Peyer's patch (tissue), 4 donors: Measurements from ENCODE around the gene PTPN22. TPM values are rescaled to one million over a fixed set of nuclear protein-coding genes. Genes with fewer than 3 reads are reported as not detected.

Source experiments
- DNase-seq, 3 donors: peaks; one replicate each; pipeline ENCODE4 v3.0.0-alpha.2; 2017 to 2019
- H3K27ac ChIP-seq, 4 donors: fragments of 200-600 bp; sonication (generic); one replicate each; pipeline ENCODE4 v1.5.1; 2016 to 2019
- H3K27me3 ChIP-seq, 2 donors: fragments of 200-600 bp; sonication (generic); one replicate each; pipeline ENCODE4 v1.5.1; 2019
- H3K36me3 ChIP-seq, 3 donors: fragments of 200-600 bp; sonication (generic); one replicate each; pipeline ENCODE4 v1.5.1; 2016 to 2019
- H3K4me1 ChIP-seq, 4 donors: fragments of 200-600 bp; sonication (generic); one replicate each; pipeline ENCODE4 v1.5.1; 2016 to 2019
- H3K4me3 ChIP-seq, 4 donors: fragments of 200-600 bp; sonication (generic); 1 replicate in 3 of 4; 2 replicates in 1 of 4; pipeline ENCODE4 v1.5.1; 2016 to 2019; ENCODE audit warnings: mild to moderate bottlenecking in 1 of 4
- H3K9me3 ChIP-seq, 4 donors: fragments of 200-600 bp; sonication (generic); one replicate each; pipeline ENCODE4 v1.5.1; 2016 to 2019; ENCODE audit warnings: mild to moderate bottlenecking in 1 of 4
- CTCF ChIP-seq, 6 experiments: fragments of 450-650 bp in 4 of 6; fragments of 200-600 bp in 2 of 6; sonication (generic) in 1 of 6; IDR thresholded peaks; one replicate each; pipeline ENCODE4 v1.5.1; 2017 to 2019; ENCODE audit warnings: antibody characterized with exemption in 6 of 6, mild to moderate bottlenecking in 3 of 6, moderate library complexity in 1 of 6
- POLR2A ChIP-seq, 2 donors: fragments of 450-650 bp; IDR thresholded peaks; one replicate each; pipeline ENCODE4 v1.5.1; 2017; ENCODE audit warnings: antibody characterized with exemption in 2 of 2, mild to moderate bottlenecking in 2 of 2, moderate library complexity in 2 of 2
- total RNA-seq, 4 donors: library from RNA; depleted of rRNA; stranded (reverse); fragments of >200 nt; gene quantifications; one replicate each; pipeline ENCODE4 v1.1.0, GENCODE V29; 2016

Gene PTPN22
- total RNA-seq, 4 donors from 2014 or later, result 11.4 to 16.9 (median 13.2) TPM

GRCh38 chr1:113770031-113770430 lies 101.5 kb downstream of the PTPN22 start:
- Histone ChIP-seq H3K27ac (no peak overlapping the region), H3K36me3 (peaks cover 0 to 34% (median 0%) of the 10 kb centered on the region in 3 donors)

GRCh38 chr1:113769601-113769970 lies 101.9 kb downstream of the PTPN22 start:
- no peak overlapping the region for H3K27ac ChIP-seq
- H3K4me3 ChIP-seq, result no peak overlapping the region
- peaks cover 0 to 37% (median 0%) of the 10 kb centered on the region in 3 donors for H3K36me3 ChIP-seq
- H3K9me3 ChIP-seq, result no peaks in the 10 kb centered on the region
- H3K4me1 ChIP-seq, result peaks cover 0 to 6% (median 0%) of the 10 kb centered on the region in 4 donors
- DNase-seq, result no peak
- no peaks in the 10 kb centered on the region for H3K27me3 ChIP-seq
- TF ChIP-seq CTCF (IDR thresholded peaks at IDR 0.05) (no peak), POLR2A (IDR thresholded peaks at IDR 0.05) (no peak)

More at GRCh38 chr1:113770031-113770430, 101.5 kb downstream of the PTPN22 start:
- Histone ChIP-seq H3K9me3 (no peaks in the 10 kb centered on the region), H3K27me3 (no peaks in the 10 kb centered on the region), H3K4me1 (peaks cover 0 to 6% (median 0%) of the 10 kb centered on the region in 4 donors), H3K4me3 (no peak overlapping the region)
- TF ChIP-seq POLR2A (IDR thresholded peaks at IDR 0.05) (no peak), CTCF (IDR thresholded peaks at IDR 0.05) (no peak)
- no peak for DNase-seq

- TF ChIP-seq CTCF (IDR thresholded peaks at IDR 0.05) (no peak), POLR2A (IDR thresholded peaks at IDR 0.05) (no peak)
- DNase-seq, result no peak
- no peak overlapping the region for H3K4me3 ChIP-seq
- peaks cover 0 to 6% (median 0%) of the 10 kb centered on the region in 4 donors for H3K4me1 ChIP-seq
- H3K36me3 ChIP-seq, result peaks cover 0 to 37% (median 0%) of the 10 kb centered on the region in 3 donors
- H3K27ac ChIP-seq, result no peak overlapping the region
- no peaks in the 10 kb centered on the region for H3K9me3 ChIP-seq
- H3K27me3 ChIP-seq, result no peaks in the 10 kb centered on the region
Observed at GRCh38 chr1:113768916-113769600, 102.5 kb downstream of the PTPN22 start.

- TF ChIP-seq POLR2A (IDR thresholded peaks at IDR 0.05) (no peak), CTCF (IDR thresholded peaks at IDR 0.05) (no peak)
- no peak for DNase-seq
- H3K27ac ChIP-seq, result no peak overlapping the region
Observed at GRCh38 chr1:113765306-113766230, 105.9 kb downstream of the PTPN22 start.

More at GRCh38 chr1:113765306-113766230, 105.9 kb downstream of the PTPN22 start:
- peaks cover 0 to 37% (median 0%) of the 10 kb centered on the region in 3 donors for H3K36me3 ChIP-seq
- no peaks in the 10 kb centered on the region for H3K27me3 ChIP-seq
- no peaks in the 10 kb centered on the region for H3K9me3 ChIP-seq
- peaks cover 0 to 6% (median 0%) of the 10 kb centered on the region in 4 donors for H3K4me1 ChIP-seq
- H3K4me3 ChIP-seq, result no peak overlapping the region

Other genes starting within 250 kb of the PTPN22 start
- 10 to 100 TPM in 3 of 4 donors, 1 to 10 TPM in 1; 4.9 to 19.0 (median 13.7) TPM for gene PHTF1, start 112.2 kb downstream of the PTPN22 start, total RNA-seq
- gene RSBN1, start 59.2 kb downstream of the PTPN22 start, total RNA-seq, result 10 to 100 TPM; 18.2 to 25.6 (median 23.3) TPM
- 100 to 1,000 TPM in 3 of 4 donors, 10 to 100 TPM in 1; 38.0 to 249 (median 119) TPM for gene BCL2L15, start 15.9 kb upstream of the PTPN22 start, total RNA-seq
- gene AP4B1, start 33.1 kb upstream of the PTPN22 start, total RNA-seq, result 10 to 100 TPM; 20.8 to 45.8 (median 40.1) TPM
- 1 to 10 TPM in 3 of 4 donors, under 1 TPM in 1; 0.53 to 5.8 (median 3.2) TPM for gene DCLRE1B, start 33.6 kb upstream of the PTPN22 start, total RNA-seq
- gene HIPK1, start 57.6 kb upstream of the PTPN22 start, total RNA-seq, result 10 to 100 TPM; 34.7 to 51.2 (median 42.1) TPM
- gene OLFML3, start 107.8 kb upstream of the PTPN22 start, total RNA-seq, result 10 to 100 TPM in 1 of 4 donors, 1 to 10 TPM in 3; 3.3 to 12.0 (median 7.8) TPM